Nephron (organoid): Measurements from ENCODE around the gene ZSCAN2.

Experiments
- H3K27ac Mint-ChIP-seq, 3 experiments: 2 replicates each; pipeline ENCODE4 v1.8.0; 2020; ENCODE audit warnings: mixed read lengths in 3 of 3, mild to moderate bottlenecking in 2 of 3, moderate library complexity in 1 of 3
- H3K27me3 Mint-ChIP-seq: 2 replicates; pipeline ENCODE4 v1.8.0; 2021; ENCODE audit warnings: low read depth, mild to moderate bottlenecking, moderate library complexity, mixed read lengths
- H3K36me3 Mint-ChIP-seq: 2 replicates; pipeline ENCODE4 v1.8.0; 2020; ENCODE audit warnings: low read depth, mixed read lengths
- H3K4me1 Mint-ChIP-seq: 2 replicates; pipeline ENCODE4 v1.8.0; 2020; ENCODE audit warnings: mixed read lengths
- H3K4me3 Mint-ChIP-seq, 3 experiments: 2 replicates each; pipeline ENCODE4 v1.8.0; 2020; ENCODE audit warnings: mild to moderate bottlenecking in 3 of 3, mixed read lengths in 3 of 3, moderate library complexity in 2 of 3
- H3K9me3 Mint-ChIP-seq: 2 replicates; pipeline ENCODE4 v1.8.0; 2020; ENCODE audit warnings: mixed read lengths
- CTCF ChIP-seq, 3 experiments: fragments of 200-600 bp; sonication (generic); IDR thresholded peaks; one replicate each; pipeline ENCODE4 v1.5.0; 2021; ENCODE audit warnings: antibody characterized with exemption in 3 of 3; ENCODE audit not compliant: unreplicated experiment in 3 of 3

ZSCAN2 gene

GRCh38 chr15:84609818-84610525 lies 9.2 kb downstream of the ZSCAN2 start:
- Mint-ChIP-seq H3K27me3 (no peaks in the 10 kb centered on the region), H3K27ac (no peak overlapping the region), H3K9me3 (peaks cover 3% of the 10 kb centered on the region), H3K4me3 (no peak overlapping the region), H3K4me1 (peaks cover 14% of the 10 kb centered on the region), H3K36me3 (peaks cover 89% of the 10 kb centered on the region)
- TF ChIP-seq CTCF (IDR thresholded peaks at IDR 0.05; ENCODE audit: unreplicated experiment in 3 of 3): no peak

DNA sequence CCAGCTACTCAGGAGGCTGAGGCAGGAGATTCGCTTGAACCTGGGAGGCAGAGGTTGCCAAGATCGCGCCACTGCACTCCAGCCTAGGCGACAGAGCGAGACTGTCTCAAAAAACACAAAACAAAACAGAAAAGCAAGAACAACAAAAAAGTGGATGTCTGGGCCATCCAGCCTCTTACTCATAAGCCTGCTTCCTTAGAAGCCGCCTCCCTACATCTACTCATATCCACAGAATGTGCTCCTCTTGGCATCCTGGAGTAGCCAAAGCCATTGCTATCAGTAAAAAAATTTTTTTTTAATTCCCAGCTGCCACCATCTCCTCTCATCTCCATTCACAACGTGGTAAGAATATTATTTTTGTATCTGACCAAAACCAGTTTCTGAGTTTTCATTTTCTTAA lies 10.8 kb downstream of the ZSCAN2 start:
- H3K27ac Mint-ChIP-seq: no peak overlapping the region
- no peak overlapping the region for H3K4me3 Mint-ChIP-seq
- H3K4me1 Mint-ChIP-seq: peaks cover 5% of the 10 kb centered on the region
- peaks cover 5% of the 10 kb centered on the region for H3K9me3 Mint-ChIP-seq
- H3K36me3 Mint-ChIP-seq: peaks cover 87% of the 10 kb centered on the region
- H3K27me3 Mint-ChIP-seq: no peaks in the 10 kb centered on the region
- TF ChIP-seq CTCF (IDR thresholded peaks at IDR 0.05; ENCODE audit: unreplicated experiment in 3 of 3): no peak

- Mint-ChIP-seq H3K27me3 (no peaks in the 10 kb centered on the region), H3K9me3 (peaks cover 29% of the 10 kb centered on the region), H3K27ac (no peak overlapping the region), H3K36me3 (peaks cover 95% of the 10 kb centered on the region), H3K4me1 (no peaks in the 10 kb centered on the region), H3K4me3 (no peak overlapping the region)
- no peak for TF ChIP-seq CTCF (IDR thresholded peaks at IDR 0.05; ENCODE audit: unreplicated experiment in 3 of 3)
These were observed 15.4 kb downstream of the ZSCAN2 start for GRCh38 chr15:84616235-84616634.

GRCh38 chr15:84620626-84621025 lies 19.8 kb downstream of the ZSCAN2 start:
- Mint-ChIP-seq H3K36me3 (peaks cover 96% of the 10 kb centered on the region), H3K4me3 (no peak overlapping the region), H3K27me3 (no peaks in the 10 kb centered on the region), H3K9me3 (peaks cover 50% of the 10 kb centered on the region), H3K27ac (no peak overlapping the region), H3K4me1 (no peaks in the 10 kb centered on the region)
- TF ChIP-seq CTCF (IDR thresholded peaks at IDR 0.05; ENCODE audit: unreplicated experiment in 3 of 3): no peak

GRCh38 chr15:84621358-84621979 lies 20.7 kb downstream of the ZSCAN2 start:
- Mint-ChIP-seq H3K4me3 (no peak overlapping the region), H3K36me3 (peaks cover 97% of the 10 kb centered on the region), H3K27ac (no peak overlapping the region), H3K27me3 (no peaks in the 10 kb centered on the region), H3K4me1 (no peaks in the 10 kb centered on the region), H3K9me3 (peaks cover 50% of the 10 kb centered on the region)
- no peak for TF ChIP-seq CTCF (IDR thresholded peaks at IDR 0.05; ENCODE audit: unreplicated experiment in 3 of 3)

DNA sequence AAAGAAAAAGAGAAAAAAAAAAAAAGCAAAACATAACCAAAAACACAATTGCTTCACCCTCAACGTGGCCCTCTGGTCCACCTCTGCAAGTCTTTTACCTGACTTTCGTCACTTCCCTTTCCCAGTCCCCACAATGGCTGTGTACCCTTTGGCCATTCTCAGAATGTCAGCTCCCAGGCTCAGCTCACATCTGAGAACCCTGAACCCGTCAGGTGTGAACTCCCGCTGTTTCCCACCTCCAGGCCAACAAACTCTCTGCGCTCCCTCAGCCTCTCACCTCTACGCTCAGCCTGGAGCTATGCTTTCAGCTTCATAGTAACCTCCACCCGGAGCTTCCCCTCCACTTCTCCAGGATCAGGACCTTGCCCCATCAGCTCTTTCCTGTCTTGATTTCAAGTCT lies 23.6 kb downstream of the ZSCAN2 start:
- H3K4me3 Mint-ChIP-seq: no peak overlapping the region
- H3K36me3 Mint-ChIP-seq: peaks cover 75% of the 10 kb centered on the region

More for the DNA sequence above, 23.6 kb downstream of the ZSCAN2 start:
- H3K27me3 Mint-ChIP-seq: no peaks in the 10 kb centered on the region
- no peak for TF ChIP-seq CTCF (IDR thresholded peaks at IDR 0.05; ENCODE audit: unreplicated experiment in 3 of 3)
- H3K9me3 Mint-ChIP-seq: peaks cover 42% of the 10 kb centered on the region
- H3K4me1 Mint-ChIP-seq: no peaks in the 10 kb centered on the region
- no peak overlapping the region for H3K27ac Mint-ChIP-seq
